BE2C (cell line): ENCODE data around the gene MAML2.

Experiments
- DNase-seq: peaks from one replicate; pipeline ENCODE4 v3.0.0-alpha.2; 2020
- H3K27me3 ChIP-seq: fragments of 250-450 bp; sonication (Bioruptor Pico); 2 replicates; pipeline ENCODE4 v1.5.1; 2020; ENCODE audit warnings: mild to moderate bottlenecking
- H3K36me3 ChIP-seq: fragments of 250-450 bp; sonication (Bioruptor Pico); 2 replicates; pipeline ENCODE4 v1.5.1; 2020; ENCODE audit warnings: mild to moderate bottlenecking
- H3K4me1 ChIP-seq: fragments of 250-450 bp; sonication (Bioruptor Pico); 2 replicates; pipeline ENCODE4 v1.5.1; 2020
- H3K4me3 ChIP-seq: 2 replicates; pipeline ENCODE4 v1.5.1; 2011; ENCODE audit warnings: low read depth, low read length
- H3K9me3 ChIP-seq: fragments of 250-450 bp; sonication (Bioruptor Pico); 2 replicates; pipeline ENCODE4 v1.5.1; 2020
- TF ChIP-seq, protein P1 (sequence below): IDR thresholded peaks from 2 replicates; pipeline ENCODE4 v1.5.1; 2012; ENCODE audit warnings: mild to moderate bottlenecking, low read depth, low read length

MAML2 gene

DNA sequence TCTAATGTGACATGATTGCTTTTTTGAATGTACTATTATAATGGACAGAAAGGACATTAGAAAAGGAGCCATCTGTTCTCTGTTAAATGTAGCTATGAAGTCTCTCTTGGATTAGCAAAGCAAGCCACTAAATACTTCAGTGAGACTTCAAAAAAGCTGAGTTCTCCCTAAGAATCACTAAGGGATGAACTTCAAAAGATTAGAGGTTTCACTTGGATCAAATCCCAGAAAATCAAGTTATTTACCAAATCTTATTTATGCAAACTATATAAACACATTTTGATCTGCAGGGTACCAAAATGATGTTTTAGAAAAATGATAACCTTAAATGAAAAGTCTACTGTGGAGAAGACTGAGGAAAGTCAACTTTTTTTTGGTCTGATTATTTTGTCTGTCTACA lies 337.0 kb downstream of the MAML2 start:
- Histone ChIP-seq H3K27me3 (no peaks in the 10 kb centered on the region), H3K9me3 (no peaks in the 10 kb centered on the region), H3K4me1 (no peaks in the 10 kb centered on the region), H3K36me3 (no peaks in the 10 kb centered on the region), H3K4me3 (no peak overlapping the region)
- DNase-seq: no peak
- TF ChIP-seq, protein P1, sequence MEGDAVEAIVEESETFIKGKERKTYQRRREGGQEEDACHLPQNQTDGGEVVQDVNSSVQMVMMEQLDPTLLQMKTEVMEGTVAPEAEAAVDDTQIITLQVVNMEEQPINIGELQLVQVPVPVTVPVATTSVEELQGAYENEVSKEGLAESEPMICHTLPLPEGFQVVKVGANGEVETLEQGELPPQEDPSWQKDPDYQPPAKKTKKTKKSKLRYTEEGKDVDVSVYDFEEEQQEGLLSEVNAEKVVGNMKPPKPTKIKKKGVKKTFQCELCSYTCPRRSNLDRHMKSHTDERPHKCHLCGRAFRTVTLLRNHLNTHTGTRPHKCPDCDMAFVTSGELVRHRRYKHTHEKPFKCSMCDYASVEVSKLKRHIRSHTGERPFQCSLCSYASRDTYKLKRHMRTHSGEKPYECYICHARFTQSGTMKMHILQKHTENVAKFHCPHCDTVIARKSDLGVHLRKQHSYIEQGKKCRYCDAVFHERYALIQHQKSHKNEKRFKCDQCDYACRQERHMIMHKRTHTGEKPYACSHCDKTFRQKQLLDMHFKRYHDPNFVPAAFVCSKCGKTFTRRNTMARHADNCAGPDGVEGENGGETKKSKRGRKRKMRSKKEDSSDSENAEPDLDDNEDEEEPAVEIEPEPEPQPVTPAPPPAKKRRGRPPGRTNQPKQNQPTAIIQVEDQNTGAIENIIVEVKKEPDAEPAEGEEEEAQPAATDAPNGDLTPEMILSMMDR: no peak

DNA sequence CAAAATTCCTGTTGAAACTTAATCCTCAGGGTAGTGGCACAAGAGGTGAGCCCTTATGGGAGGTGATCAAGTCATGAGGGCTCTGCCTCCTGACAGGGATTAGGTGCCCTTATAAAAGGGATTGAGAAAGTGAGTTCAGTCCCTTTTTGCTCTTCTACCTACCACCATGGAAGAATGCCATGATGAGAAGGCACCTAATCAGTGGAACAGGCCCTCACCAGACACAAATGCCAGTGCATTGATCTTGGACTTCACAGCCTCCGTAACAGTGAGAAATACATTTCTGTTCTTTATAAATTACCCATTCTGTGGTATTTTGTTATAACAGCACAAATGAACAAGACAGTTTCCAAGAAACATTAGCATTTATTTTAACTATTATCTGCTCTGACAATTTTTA lies 338.1 kb downstream of the MAML2 start:
- no peaks in the 10 kb centered on the region for H3K4me1 ChIP-seq
- H3K36me3 ChIP-seq: no peaks in the 10 kb centered on the region
- H3K27me3 ChIP-seq: no peaks in the 10 kb centered on the region
- TF ChIP-seq, protein P1: no peak
- DNase-seq: no peak
- no peak overlapping the region for H3K4me3 ChIP-seq
- H3K9me3 ChIP-seq: no peaks in the 10 kb centered on the region

DNA sequence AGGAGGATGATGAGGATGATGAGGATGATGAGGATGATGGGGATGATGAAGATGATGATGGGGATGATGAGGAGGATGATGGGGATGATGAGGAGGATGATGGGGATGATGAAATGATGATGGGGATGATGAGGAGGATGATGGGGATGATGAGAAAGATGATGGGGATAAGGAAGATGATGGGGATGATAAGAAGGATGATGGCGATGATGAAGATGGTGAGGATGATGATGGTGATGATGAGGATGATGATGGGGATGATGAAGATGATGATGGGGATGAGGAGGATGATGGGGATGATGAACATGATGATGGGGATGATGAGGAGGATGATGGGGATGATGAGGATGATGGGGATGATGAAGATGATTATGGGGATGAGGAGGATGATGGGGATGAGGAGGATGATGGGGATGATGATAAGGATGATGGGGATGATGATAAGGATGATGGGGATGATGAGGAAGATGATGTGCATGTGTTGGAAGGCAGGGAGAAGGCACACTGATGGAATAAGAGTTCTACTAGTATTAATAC lies 340.2 kb downstream of the MAML2 start:
- no peaks in the 10 kb centered on the region for H3K4me1 ChIP-seq
- no peak for DNase-seq
- TF ChIP-seq, protein P1: no peak
- H3K36me3 ChIP-seq: no peaks in the 10 kb centered on the region
- H3K4me3 ChIP-seq: no peak overlapping the region
- no peaks in the 10 kb centered on the region for H3K27me3 ChIP-seq
- H3K9me3 ChIP-seq: no peaks in the 10 kb centered on the region

DNA sequence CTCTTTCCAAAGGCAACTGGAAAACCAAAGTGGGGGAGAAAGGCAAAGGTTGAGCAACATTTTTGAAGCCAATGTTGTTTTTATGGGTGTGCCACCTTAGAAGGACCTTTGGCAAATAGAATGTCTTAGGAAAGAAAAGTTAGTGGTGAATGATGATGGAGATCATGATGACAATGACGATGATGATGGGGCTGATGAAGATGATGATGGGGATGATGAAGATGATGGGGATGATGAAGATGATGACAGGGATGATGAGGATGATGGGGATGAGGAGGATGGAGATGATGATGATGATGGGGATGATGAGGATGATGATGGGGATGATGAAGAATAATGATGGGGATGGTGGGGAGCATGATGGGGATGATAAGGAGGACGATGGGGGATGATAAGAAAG lies 340.7 kb downstream of the MAML2 start:
- no peak overlapping the region for H3K4me3 ChIP-seq
- H3K27me3 ChIP-seq: no peaks in the 10 kb centered on the region
- no peaks in the 10 kb centered on the region for H3K9me3 ChIP-seq
- DNase-seq: no peak
- H3K36me3 ChIP-seq: no peaks in the 10 kb centered on the region
- H3K4me1 ChIP-seq: no peaks in the 10 kb centered on the region
- TF ChIP-seq, protein P1: no peak

DNA sequence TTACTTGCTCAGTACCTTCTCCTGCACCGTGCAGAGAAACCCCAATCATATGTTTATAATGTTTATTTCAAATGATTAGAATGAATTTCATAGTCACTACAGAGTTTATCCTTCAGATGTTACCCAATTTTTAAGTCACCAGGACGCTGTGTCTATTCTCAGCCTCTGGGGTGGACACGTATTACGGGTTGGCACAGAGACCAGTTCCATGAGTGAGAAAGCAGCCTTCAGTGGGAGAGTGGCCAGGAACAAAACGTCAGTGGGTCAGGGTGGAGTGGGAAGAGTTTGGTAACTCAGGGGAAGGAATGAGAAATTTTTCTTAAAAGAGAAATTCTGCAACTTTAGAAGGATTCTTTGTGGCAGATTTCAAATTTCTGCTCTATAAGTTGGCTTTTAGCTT lies 342.0 kb downstream of the MAML2 start:
- DNase-seq: no peak
- H3K27me3 ChIP-seq: no peaks in the 10 kb centered on the region
- no peak overlapping the region for H3K4me3 ChIP-seq
- no peaks in the 10 kb centered on the region for H3K4me1 ChIP-seq
- H3K36me3 ChIP-seq: no peaks in the 10 kb centered on the region
- TF ChIP-seq, protein P1: no peak
- H3K9me3 ChIP-seq: no peaks in the 10 kb centered on the region

DNA sequence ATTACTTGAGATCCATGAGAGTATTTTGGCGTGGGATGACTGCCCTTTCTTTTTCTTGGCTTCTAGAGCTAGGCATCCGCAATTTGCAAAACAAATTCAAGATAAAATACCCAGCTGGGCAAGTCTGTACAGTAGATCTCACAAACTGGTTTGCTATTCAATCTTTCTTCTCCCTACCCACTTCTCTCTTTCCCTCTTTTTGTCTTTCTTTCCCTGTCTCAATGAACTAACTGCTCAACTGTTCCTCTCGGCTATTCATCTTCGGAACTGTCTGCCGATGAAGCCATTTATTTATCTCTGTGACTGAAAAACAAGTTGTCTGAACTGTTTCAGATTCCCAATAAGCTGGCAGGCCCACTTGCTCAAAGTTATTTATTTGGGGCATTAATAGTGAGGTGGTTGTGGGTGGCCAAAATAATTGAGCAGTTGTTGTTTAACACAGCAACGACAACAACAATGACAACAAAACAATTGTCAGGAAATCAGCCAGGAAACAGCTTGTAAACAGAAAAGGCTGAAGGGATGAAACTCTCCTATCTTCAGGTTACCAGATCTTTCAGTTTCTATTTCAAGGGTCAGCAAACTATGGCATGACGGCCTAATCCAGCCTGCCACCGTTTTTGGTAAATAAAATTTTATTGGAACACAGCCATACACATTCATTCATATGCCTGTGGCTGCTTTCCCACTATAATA lies 343.1 kb downstream of the MAML2 start:
- no peak for DNase-seq
- no peak overlapping the region for H3K4me3 ChIP-seq
- TF ChIP-seq, protein P1: no peak
- H3K9me3 ChIP-seq: no peaks in the 10 kb centered on the region
- H3K27me3 ChIP-seq: no peaks in the 10 kb centered on the region
- H3K4me1 ChIP-seq: no peaks in the 10 kb centered on the region
- H3K36me3 ChIP-seq: no peaks in the 10 kb centered on the region
